K562 (cell line): Measurements from ENCODE around the gene POLG. TPM values are rescaled to one million over a fixed set of nuclear protein-coding genes. Genes with fewer than 3 reads are reported as not detected.
A peak's percentile ranks its signal among the peaks of the same experiment; 100 is the strongest.

ENCODE experiments used
- CBFB ChIP-seq: sonication (generic); formaldehyde crosslinking; IDR thresholded peaks from 2 replicates; pipeline ENCODE4 v1.4.0; 2020; ENCODE audit warnings: mild to moderate bottlenecking, missing genetic modification reagents
- GABPB1 ChIP-seq: sonication (generic); formaldehyde crosslinking; IDR thresholded peaks from 2 replicates; pipeline ENCODE4 v1.8.0; 2022; ENCODE audit warnings: mild to moderate bottlenecking, missing genetic modification reagents
- MGA ChIP-seq: fragments of 450-650 bp; IDR thresholded peaks from 2 replicates; pipeline ENCODE4 v1.6.1; 2016; ENCODE audit warnings: mild to moderate bottlenecking, moderate library complexity
- NR3C1 ChIP-seq: sonication (generic); formaldehyde crosslinking; IDR thresholded peaks from 2 replicates; pipeline ENCODE4 v1.8.1; 2022; ENCODE audit warnings: missing genetic modification reagents
- polyA plus RNA-seq, 8 experiments: library from polyadenylated mRNA; depleted of rRNA in 4 of 8; stranded (reverse) in 5 of 8; unstranded in 3 of 8; fragments of >200 nt; fragmentation: Nextera tagmentation in 2 of 8; fragmentation: Illumina TruSeq in 1 of 8; extraction: Ambion mirVana in 2 of 8; extraction: Trizol in 1 of 8; gene quantifications; 2 replicates each; pipeline versions ENCODE4 v1.2.1 to v1.2.3, GENCODE V29; 2011 to 2014; ENCODE audit warnings: inconsistent platforms in 1 of 8, missing spikeins in 1 of 8
- total RNA-seq, 7 experiments: library from RNA; depleted of rRNA in 6 of 7; stranded (reverse); fragments of >200 nt in 6 of 7; fragmentation: Illumina TruSeq in 2 of 7; extraction: Trizol in 2 of 7; gene quantifications; 2 replicates each; pipeline versions ENCODE4 v1.2.1 to v1.2.3, GENCODE V29; 2011 to 2021; ENCODE audit warnings: low replicate concordance in 1 of 7

Gene POLG
- total and polyA plus RNA-seq, 9 of the 15 experiments (the other 6 are each of a cell fraction or from before 2014, with no cell fraction given) = 15.2 to 83.8 (median 38.6) TPM

DNA sequence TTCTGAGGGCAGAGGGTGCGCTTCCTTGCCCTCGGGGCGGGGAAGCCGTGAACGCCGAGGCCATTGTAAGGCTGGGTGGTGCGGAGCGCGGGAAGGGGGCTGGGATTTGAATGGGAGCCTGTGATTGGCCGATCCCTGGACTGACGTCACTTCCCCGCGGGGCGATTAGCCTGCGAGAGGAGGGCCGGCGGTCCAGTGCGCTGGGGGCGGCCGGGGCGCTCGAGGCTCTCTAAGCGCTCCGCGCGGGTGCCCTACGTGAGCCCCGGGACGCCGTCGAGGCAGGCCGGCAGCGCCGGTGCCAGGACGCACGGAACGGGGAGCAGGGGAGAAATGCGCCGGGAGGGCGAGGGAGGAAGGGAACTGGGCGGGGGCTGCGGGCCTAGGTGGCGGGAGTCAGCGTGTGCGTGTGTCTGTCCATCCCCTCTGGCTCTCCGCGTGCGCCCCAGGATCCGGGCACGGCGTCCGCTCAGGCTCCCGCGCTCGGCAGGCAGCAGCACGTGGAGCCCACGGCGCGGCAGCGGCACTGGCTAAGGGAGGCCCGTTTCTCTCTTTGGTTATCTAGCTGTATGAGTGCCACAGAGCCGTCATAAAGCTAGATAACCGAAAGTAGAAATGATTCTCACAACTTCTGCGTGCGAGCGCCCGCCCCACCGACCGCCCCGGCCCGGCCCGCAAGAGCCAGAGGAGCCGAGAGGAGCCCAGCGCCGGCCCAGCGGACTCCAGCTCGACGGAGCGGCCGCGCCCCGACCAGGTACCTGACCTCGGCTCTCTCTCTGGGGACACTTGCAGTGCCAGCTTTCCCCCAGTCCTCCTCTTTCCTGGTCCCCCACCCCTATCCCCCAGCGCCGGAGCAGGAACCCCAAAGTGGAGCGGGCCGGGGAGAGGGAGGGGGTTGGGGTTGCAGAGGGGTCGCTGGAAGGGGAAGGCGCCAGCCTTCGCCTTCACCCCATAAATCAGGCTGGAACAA lies 33.1 kb upstream of the POLG start (continued):
- peak; percentile 94 for TF ChIP-seq MGA
- TF ChIP-seq CBFB (CRISPR knock-in tag) = 0 out of 2 replicates have a peak, but pooled peaks have one; percentile 64
- TF ChIP-seq NR3C1 (CRISPR knock-in tag) = peak; percentile 75; the same call in 1 of the 2 replicates
- TF ChIP-seq GABPB1 (CRISPR knock-in tag) = peak; percentile 37; the same call in 1 of the 2 replicates
